ENCODE measurements around the gene PLEKHJ1.

GRCh38 chr19:2270423-2271233, 34.5 kb upstream of the PLEKHJ1 start:
- TF ChIP-seq ZNF384 (IDR thresholded peaks at IDR 0.05) (no peak), TARDBP (IDR thresholded peaks at IDR 0.05) (no peak)
